ENCODE results near the gene APOBEC4. TPM values are rescaled to one million over a fixed set of nuclear protein-coding genes. Genes with fewer than 3 reads are reported as not detected.

APOBEC4 gene
- total RNA-seq, 1 donor: not detected

DNA sequence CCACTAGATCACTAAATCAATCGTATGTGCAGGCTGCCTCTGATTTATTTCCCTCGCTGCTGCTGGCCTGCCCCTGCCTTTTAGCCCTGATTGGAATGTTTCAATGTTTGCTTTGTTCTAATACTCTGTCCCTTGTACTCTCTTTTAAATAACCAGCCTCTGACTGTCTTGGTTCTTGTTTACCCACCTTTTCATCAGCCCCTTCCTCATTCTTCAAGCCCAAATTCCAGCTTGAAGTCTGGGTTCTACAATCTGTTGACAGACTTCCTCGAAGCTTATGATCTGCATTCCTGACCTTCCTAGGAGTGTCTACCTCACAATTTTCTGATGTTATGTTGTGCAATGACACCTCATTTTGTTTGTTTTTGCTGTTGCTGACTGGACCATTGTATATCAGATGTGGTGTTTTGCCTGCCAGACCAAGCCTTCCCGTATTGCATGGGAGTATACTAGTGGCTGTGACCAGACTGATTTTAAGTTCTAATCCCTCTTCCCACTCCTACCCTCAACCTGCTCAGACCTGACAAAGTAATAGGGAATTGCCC is 46.6 kb upstream of the APOBEC4 start:
- Histone ChIP-seq H2AFZ (ENCODE audit: low read length) (no peak overlapping the region), H3K79me2 (ENCODE audit: insufficient read depth, low read length) (no peaks in the 10 kb centered on the region), H3K36me3 (ENCODE audit: insufficient read depth, low read length) (no peaks in the 10 kb centered on the region), H3K4me1 (ENCODE audit: insufficient read depth, low read length) (no peaks in the 10 kb centered on the region), H3K27ac (ENCODE audit: low read depth, low read length) (no peak overlapping the region), H4K20me1 (ENCODE audit: insufficient read depth, low read length) (no peaks in the 10 kb centered on the region), H3K27me3 (ENCODE audit: insufficient read depth, low read length) (no peaks in the 10 kb centered on the region), H3K4me3 (ENCODE audit: insufficient read depth, low read length) (no peak overlapping the region), H3K4me2 (ENCODE audit: insufficient read depth, low read length) (no peak overlapping the region), H3K9me3 (ENCODE audit: low read depth, low read length) (no peaks in the 10 kb centered on the region)
- DNase-seq (ENCODE audit: insufficient read length, low spot score, missing footprints): no peak
- TF ChIP-seq CTCF (IDR thresholded peaks at IDR 0.05; ENCODE audit: extremely low read depth, low read depth, low read length): no peak

- Histone ChIP-seq H3K9me3 (ENCODE audit: low read depth, low read length) (no peaks in the 10 kb centered on the region), H4K20me1 (ENCODE audit: insufficient read depth, low read length) (no peaks in the 10 kb centered on the region), H2AFZ (ENCODE audit: low read length) (no peak overlapping the region), H3K27ac (ENCODE audit: low read depth, low read length) (no peak overlapping the region), H3K27me3 (ENCODE audit: insufficient read depth, low read length) (no peaks in the 10 kb centered on the region), H3K4me1 (ENCODE audit: insufficient read depth, low read length) (no peaks in the 10 kb centered on the region), H3K4me3 (ENCODE audit: insufficient read depth, low read length) (no peak overlapping the region), H3K4me2 (ENCODE audit: insufficient read depth, low read length) (no peak overlapping the region), H3K79me2 (ENCODE audit: insufficient read depth, low read length) (no peaks in the 10 kb centered on the region), H3K36me3 (ENCODE audit: insufficient read depth, low read length) (no peaks in the 10 kb centered on the region)
- no peak for DNase-seq (ENCODE audit: insufficient read length, low spot score, missing footprints)
- TF ChIP-seq CTCF (IDR thresholded peaks at IDR 0.05; ENCODE audit: extremely low read depth, low read depth, low read length): no peak
Observed at GRCh38 chr1:183697814-183698590, 44.9 kb upstream of the APOBEC4 start.

DNA sequence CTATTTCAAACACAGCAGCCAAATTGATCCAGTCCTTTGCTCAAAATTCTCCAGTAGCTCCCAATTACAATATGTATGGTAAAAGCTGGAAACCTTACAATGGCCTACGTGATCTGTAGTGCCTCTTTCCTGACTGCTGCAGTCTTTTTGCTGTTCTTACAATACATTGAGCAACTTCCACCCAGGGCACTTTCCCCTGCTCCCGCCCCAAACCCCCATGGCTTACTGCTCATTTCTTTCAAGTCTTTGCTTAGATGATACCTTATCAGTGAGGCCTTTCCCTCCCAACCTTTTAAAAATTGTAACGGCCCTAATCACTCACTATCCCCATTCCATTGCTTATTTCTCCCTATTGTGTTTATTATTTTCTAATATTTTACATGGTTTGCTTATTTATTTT is 43.9 kb upstream of the APOBEC4 start:
- H3K9me3 ChIP-seq (ENCODE audit: low read depth, low read length): no peaks in the 10 kb centered on the region

More for the DNA sequence above, 43.9 kb upstream of the APOBEC4 start:
- no peaks in the 10 kb centered on the region for H3K4me1 ChIP-seq (ENCODE audit: insufficient read depth, low read length)
- H3K4me3 ChIP-seq (ENCODE audit: insufficient read depth, low read length): no peak overlapping the region
- no peak for DNase-seq (ENCODE audit: insufficient read length, low spot score, missing footprints)
- no peaks in the 10 kb centered on the region for H3K27me3 ChIP-seq (ENCODE audit: insufficient read depth, low read length)
- no peak overlapping the region for H3K27ac ChIP-seq (ENCODE audit: low read depth, low read length)
- H3K4me2 ChIP-seq (ENCODE audit: insufficient read depth, low read length): no peak overlapping the region
- no peak overlapping the region for H2AFZ ChIP-seq (ENCODE audit: low read length)
- TF ChIP-seq CTCF (IDR thresholded peaks at IDR 0.05; ENCODE audit: extremely low read depth, low read depth, low read length): no peak
- H3K36me3 ChIP-seq (ENCODE audit: insufficient read depth, low read length): no peaks in the 10 kb centered on the region
- H4K20me1 ChIP-seq (ENCODE audit: insufficient read depth, low read length): no peaks in the 10 kb centered on the region
- no peaks in the 10 kb centered on the region for H3K79me2 ChIP-seq (ENCODE audit: insufficient read depth, low read length)

Measured in osteoblast (primary cell).